Suprapubic skin (tissue), 4 donors: ENCODE results near the gene ACKR3. TPM values are rescaled to one million over a fixed set of nuclear protein-coding genes. Genes with fewer than 3 reads are reported as not detected.

Source experiments
- DNase-seq, 2 donors: peaks; one replicate each; pipeline ENCODE4 v3.0.0-alpha.2; 2019; ENCODE audit warnings: low spot score in 2 of 2
- H3K27ac ChIP-seq: fragments of 200-600 bp; sonication (generic); one replicate; pipeline ENCODE4 v1.5.1; 2019
- H3K27me3 ChIP-seq: fragments of 200-600 bp; sonication (generic); one replicate; pipeline ENCODE4 v1.5.1; 2019
- H3K36me3 ChIP-seq: fragments of 200-600 bp; sonication (generic); one replicate; pipeline ENCODE4 v1.5.1; 2019
- H3K4me1 ChIP-seq: fragments of 200-600 bp; sonication (generic); one replicate; pipeline ENCODE4 v1.5.1; 2019
- H3K4me3 ChIP-seq: fragments of 200-600 bp; sonication (generic); one replicate; pipeline ENCODE4 v1.5.1; 2019; ENCODE audit warnings: mild to moderate bottlenecking
- H3K9me3 ChIP-seq: fragments of 200-600 bp; sonication (generic); one replicate; pipeline ENCODE4 v1.5.1; 2019
- CTCF ChIP-seq, 2 donors: fragments of 200-600 bp in 1 of 2; fragments of 450-650 bp in 1 of 2; sonication (generic) in 1 of 2; IDR thresholded peaks; one replicate each; pipeline ENCODE4 v1.5.1; 2016 to 2019; ENCODE audit warnings: antibody characterized with exemption in 2 of 2, mild to moderate bottlenecking in 1 of 2, moderate library complexity in 1 of 2
- EP300 ChIP-seq: sonication (generic); formaldehyde crosslinking; IDR thresholded peaks from one replicate; pipeline ENCODE4 v1.6.1; 2017; ENCODE audit warnings: antibody characterized with exemption
- POLR2A ChIP-seq, 2 donors: fragments of 450-650 bp; IDR thresholded peaks; one replicate each; pipeline ENCODE4 v1.6.1; 2017; ENCODE audit warnings: antibody characterized with exemption in 2 of 2, mild to moderate bottlenecking in 2 of 2, moderate library complexity in 2 of 2
- POLR2AphosphoS5 ChIP-seq, 3 donors: sonication (generic); formaldehyde crosslinking; IDR thresholded peaks; one replicate each; pipeline ENCODE4 v1.6.1; 2017; ENCODE audit warnings: antibody characterized with exemption in 3 of 3
- WGBS: methylation state at CpG from one replicate; pipeline ENCODE4 v1.1.5; 2018; 5-methylcytosine and 5-hydroxymethylcytosine counted together
- total RNA-seq, 4 donors: library from RNA; depleted of rRNA; stranded (reverse); fragments of >200 nt; gene quantifications; one replicate each; pipeline ENCODE4 v1.1.0, GENCODE V29; 2016

ACKR3 gene
- total RNA-seq, 4 donors from 2014 or later, result 15.8 to 51.5 (median 34.9) TPM

DNA sequence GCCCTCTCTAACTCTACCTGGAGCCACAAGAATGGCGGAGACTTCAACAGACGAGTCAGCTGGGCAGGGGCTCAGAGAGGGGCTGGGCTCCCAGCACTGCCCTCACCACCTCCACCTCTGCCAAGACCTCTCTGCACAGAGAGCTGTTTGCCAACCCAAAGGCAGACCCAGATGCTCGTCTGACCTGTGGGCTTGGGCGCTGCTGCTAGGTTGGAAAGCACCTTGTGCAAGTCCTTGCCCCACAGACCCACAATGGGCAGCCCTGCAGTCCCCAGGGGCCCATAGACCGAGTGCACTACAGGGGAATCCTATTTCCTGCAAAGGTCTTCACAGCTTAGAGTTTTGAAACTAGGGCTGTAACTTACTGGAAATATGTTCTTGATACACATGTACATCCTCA lies 13.3 kb downstream of the ACKR3 start:
- H3K4me3 ChIP-seq, result no peak overlapping the region

DNA sequence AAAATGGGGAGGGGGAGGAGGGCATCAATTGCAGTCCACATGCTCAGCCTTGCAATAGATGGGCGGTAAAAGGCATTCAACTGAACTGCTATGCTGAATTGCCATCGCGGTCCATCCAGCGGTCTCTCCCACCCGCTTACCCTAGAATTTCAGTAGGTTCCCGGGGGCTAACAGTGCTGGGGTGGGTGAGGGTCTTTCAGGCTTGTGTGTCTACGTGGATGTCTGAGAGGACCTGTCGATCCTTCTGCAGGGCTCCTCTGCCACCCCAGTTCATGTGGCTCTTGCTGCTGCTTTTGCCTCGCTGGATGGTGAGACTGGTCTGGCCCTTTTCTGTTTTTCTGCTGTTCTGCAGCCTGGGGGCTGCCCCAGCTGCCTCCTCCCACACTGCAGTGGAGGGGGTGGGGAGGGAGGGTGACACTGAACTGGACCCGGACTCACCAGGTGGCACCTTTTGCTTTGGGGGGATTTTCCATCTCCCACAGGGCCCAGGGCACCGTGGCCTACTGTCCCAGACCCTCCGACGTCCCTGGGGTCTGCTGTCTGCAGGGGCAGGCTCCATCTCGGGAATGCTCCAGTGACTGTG lies 14.1 kb downstream of the ACKR3 start:
- DNase-seq, result peak; percentile 49 to 69
- TF ChIP-seq POLR2AphosphoS5 (IDR thresholded peaks at IDR 0.05), result no peak
- no peak for TF ChIP-seq CTCF (IDR thresholded peaks at IDR 0.05)
- TF ChIP-seq POLR2A (IDR thresholded peaks at IDR 0.05), result no peak
- TF ChIP-seq EP300, result no peak
- H3K4me1 ChIP-seq, result no peaks in the 10 kb centered on the region
- no peaks in the 10 kb centered on the region for H3K9me3 ChIP-seq
- H3K27ac ChIP-seq, result no peak overlapping the region
- H3K27me3 ChIP-seq, result no peaks in the 10 kb centered on the region
- H3K4me3 ChIP-seq, result no peak overlapping the region
- WGBS, result 88% methylated on average over 14 of the region's 14 CpGs
- H3K36me3 ChIP-seq, result peaks cover 18% of the 10 kb centered on the region

More for the DNA sequence above, 13.3 kb downstream of the ACKR3 start:
- DNase-seq, result peak; percentile 26 to 64
- no peak for TF ChIP-seq POLR2A (IDR thresholded peaks at IDR 0.05)
- no peak for TF ChIP-seq POLR2AphosphoS5 (IDR thresholded peaks at IDR 0.05)
- no peak for TF ChIP-seq EP300
- Histone ChIP-seq H3K27ac (no peak overlapping the region), H3K27me3 (no peaks in the 10 kb centered on the region), H3K4me1 (no peaks in the 10 kb centered on the region), H3K36me3 (peaks cover 18% of the 10 kb centered on the region), H3K9me3 (no peaks in the 10 kb centered on the region)
- WGBS, result 82% methylated on average over 5 of the region's 5 CpGs

GRCh38 chr2:236584521-236585384 lies 15.1 kb downstream of the ACKR3 start:
- peaks cover 18% of the 10 kb centered on the region for H3K36me3 ChIP-seq
- H3K27ac ChIP-seq, result no peak overlapping the region
- H3K9me3 ChIP-seq, result no peaks in the 10 kb centered on the region
- no peak overlapping the region for H3K4me3 ChIP-seq
- peak; percentile 49 to 68 for DNase-seq
- WGBS, result 78% methylated on average over 15 of the region's 16 CpGs
- no peaks in the 10 kb centered on the region for H3K27me3 ChIP-seq
- H3K4me1 ChIP-seq, result no peaks in the 10 kb centered on the region
- TF ChIP-seq POLR2A (IDR thresholded peaks at IDR 0.05), result no peak
- no peak for TF ChIP-seq CTCF (IDR thresholded peaks at IDR 0.05)
- no peak for TF ChIP-seq POLR2AphosphoS5 (IDR thresholded peaks at IDR 0.05)
- TF ChIP-seq EP300, result no peak

GRCh38 chr2:236585966-236586365 lies 16.3 kb downstream of the ACKR3 start:
- TF ChIP-seq EP300, result no peak
- no peak for TF ChIP-seq POLR2A (IDR thresholded peaks at IDR 0.05)
- no peak for TF ChIP-seq POLR2AphosphoS5 (IDR thresholded peaks at IDR 0.05)
- no peak for TF ChIP-seq CTCF (IDR thresholded peaks at IDR 0.05)
- Histone ChIP-seq H3K36me3 (peaks cover 13% of the 10 kb centered on the region), H3K27me3 (no peaks in the 10 kb centered on the region), H3K4me1 (no peaks in the 10 kb centered on the region), H3K4me3 (no peak overlapping the region), H3K9me3 (no peaks in the 10 kb centered on the region), H3K27ac (no peak overlapping the region)
- 90% methylated on average over 5 of the region's 5 CpGs for WGBS
- no peak for DNase-seq

- Histone ChIP-seq H3K4me3 (no peak overlapping the region), H3K4me1 (no peaks in the 10 kb centered on the region), H3K9me3 (no peaks in the 10 kb centered on the region), H3K27me3 (no peaks in the 10 kb centered on the region), H3K36me3 (no peaks in the 10 kb centered on the region), H3K27ac (no peak overlapping the region)
- TF ChIP-seq EP300, result no peak
- no peak for TF ChIP-seq POLR2A (IDR thresholded peaks at IDR 0.05)
- no peak for TF ChIP-seq CTCF (IDR thresholded peaks at IDR 0.05)
- TF ChIP-seq POLR2AphosphoS5 (IDR thresholded peaks at IDR 0.05), result no peak
- WGBS, result 87% methylated on average over 32 of the region's 32 CpGs
- peak in 1 of 2 donors; percentile 69 for DNase-seq
Measured at GRCh38 chr2:236587861-236588815, 18.5 kb downstream of the ACKR3 start.
